Neural crest cell (in vitro differentiated cells): ENCODE data around the gene FRMD6. TPM values are rescaled to one million over a fixed set of nuclear protein-coding genes. Genes with fewer than 3 reads are reported as not detected.

ENCODE experiments used
- DNase-seq: peaks from one replicate; pipeline ENCODE4 v3.0.0; 2021; ENCODE audit warnings: low read depth, mixed read lengths, low spot score
- H3K27ac Mint-ChIP-seq: one replicate; pipeline ENCODE4 v1.8.0; 2021; ENCODE audit warnings: mild to moderate bottlenecking, mixed read lengths; ENCODE audit not compliant: unreplicated experiment
- H3K27me3 Mint-ChIP-seq: 2 replicates; pipeline ENCODE4 v1.8.0; 2021; ENCODE audit warnings: low read depth, mild to moderate bottlenecking, mixed read lengths
- H3K36me3 Mint-ChIP-seq: 2 replicates; pipeline ENCODE4 v1.8.0; 2021; ENCODE audit warnings: low read depth, mild to moderate bottlenecking, mixed read lengths
- H3K4me1 Mint-ChIP-seq: 2 replicates; pipeline ENCODE4 v1.8.0; 2021; ENCODE audit warnings: mixed read lengths
- H3K4me3 Mint-ChIP-seq: one replicate; pipeline ENCODE4 v1.8.0; 2021; ENCODE audit warnings: mild to moderate bottlenecking, mixed read lengths
- H3K9me3 Mint-ChIP-seq: 2 replicates; pipeline ENCODE4 v1.8.0; 2021; ENCODE audit warnings: mixed read lengths
- CTCF ChIP-seq: fragments of 200-600 bp; sonication (generic); conservative IDR thresholded peaks from 2 replicates; pipeline ENCODE4 v1.5.0; 2021; ENCODE audit warnings: antibody characterized with exemption, mild to moderate bottlenecking
- total RNA-seq: library from RNA; stranded (reverse); gene quantifications from 2 replicates; pipeline ENCODE4 v1.2.1, GENCODE V29; 2021

Gene FRMD6
- total RNA-seq, 1 donor from 2014 or later = 38.0 TPM

DNA sequence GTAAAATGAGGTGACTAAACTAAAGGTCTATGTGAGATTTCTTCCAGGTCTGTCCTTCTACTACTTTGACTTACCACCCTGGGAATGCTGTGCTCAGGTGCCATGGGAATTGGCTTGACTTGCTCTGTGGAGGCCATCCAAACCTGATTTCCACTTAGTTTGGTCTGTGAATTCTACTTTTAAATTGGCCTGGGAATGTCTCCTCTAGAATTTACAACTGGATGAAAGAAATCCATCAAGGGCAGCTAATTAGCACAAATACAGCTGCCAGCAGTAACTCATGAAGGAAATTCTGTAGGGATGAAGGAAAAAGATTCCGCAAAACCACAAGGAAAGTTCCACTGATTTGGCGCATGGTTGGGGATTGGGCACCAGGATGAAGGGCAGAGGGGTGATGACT lies 31.7 kb upstream of the FRMD6 start:
- H3K9me3 Mint-ChIP-seq = peaks cover 4% of the 10 kb centered on the region
- H3K27me3 Mint-ChIP-seq = no peaks in the 10 kb centered on the region
- DNase-seq = no peak
- no peaks in the 10 kb centered on the region for H3K36me3 Mint-ChIP-seq
- no peak overlapping the region for H3K4me3 Mint-ChIP-seq
- H3K27ac Mint-ChIP-seq = no peak overlapping the region
- no peak for TF ChIP-seq CTCF
- peaks cover 24% of the 10 kb centered on the region for H3K4me1 Mint-ChIP-seq

DNA sequence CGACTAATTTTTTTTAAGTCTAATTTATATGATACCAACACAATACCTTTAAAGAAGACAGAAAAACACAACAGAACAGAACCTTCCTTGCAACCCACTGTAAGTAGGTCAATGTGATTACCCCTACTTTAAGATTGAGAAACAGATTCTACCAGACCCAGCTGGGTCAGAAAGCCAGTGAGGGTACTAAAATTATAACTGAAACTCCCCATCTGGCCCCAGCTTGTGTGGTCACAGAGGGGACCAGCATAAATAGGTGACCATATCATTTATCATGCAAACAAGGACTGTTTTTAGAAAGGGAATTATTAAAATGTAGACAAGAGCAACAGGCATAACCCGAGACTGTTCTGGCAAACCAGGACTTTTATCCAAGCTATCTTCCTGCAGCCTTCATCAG lies 30.1 kb upstream of the FRMD6 start:
- peaks cover 4% of the 10 kb centered on the region for H3K9me3 Mint-ChIP-seq
- no peak for DNase-seq
- H3K36me3 Mint-ChIP-seq = no peaks in the 10 kb centered on the region
- TF ChIP-seq CTCF = no peak
- H3K4me1 Mint-ChIP-seq = peaks cover 15% of the 10 kb centered on the region
- no peak overlapping the region for H3K4me3 Mint-ChIP-seq
- no peaks in the 10 kb centered on the region for H3K27me3 Mint-ChIP-seq
- no peak overlapping the region for H3K27ac Mint-ChIP-seq

DNA sequence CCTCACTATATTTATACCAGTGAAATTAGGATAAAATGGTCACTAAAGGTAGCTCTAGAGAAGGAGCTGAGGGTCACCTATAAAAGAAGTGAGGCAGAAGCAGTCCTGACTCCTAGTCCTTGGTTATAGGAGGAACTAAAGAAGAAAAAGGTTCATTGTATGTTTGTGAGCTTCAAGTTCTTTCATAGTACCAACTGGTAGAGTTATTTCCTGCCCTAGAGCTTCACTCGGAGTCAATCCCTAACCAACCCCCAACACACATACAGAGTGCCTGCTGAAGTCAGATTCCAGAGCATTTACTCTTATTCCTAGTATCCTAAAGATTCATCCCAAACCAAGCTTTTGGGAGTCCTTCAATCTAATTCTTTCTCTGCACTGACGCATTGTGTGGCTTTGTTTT lies 29.3 kb upstream of the FRMD6 start:
- Mint-ChIP-seq H3K36me3 (no peaks in the 10 kb centered on the region), H3K9me3 (peaks cover 4% of the 10 kb centered on the region), H3K4me1 (peaks cover 9% of the 10 kb centered on the region), H3K27me3 (no peaks in the 10 kb centered on the region), H3K4me3 (no peak overlapping the region), H3K27ac (no peak overlapping the region)
- no peak for DNase-seq
- no peak for TF ChIP-seq CTCF

- H3K4me3 Mint-ChIP-seq = no peak overlapping the region
- no peak for DNase-seq
- peaks cover 5% of the 10 kb centered on the region for H3K4me1 Mint-ChIP-seq
- H3K9me3 Mint-ChIP-seq = peaks cover 4% of the 10 kb centered on the region
- H3K27ac Mint-ChIP-seq = no peak overlapping the region
- no peaks in the 10 kb centered on the region for H3K36me3 Mint-ChIP-seq
- no peaks in the 10 kb centered on the region for H3K27me3 Mint-ChIP-seq
- no peak for TF ChIP-seq CTCF
Observed at GRCh38 chr14:51624955-51625569, 26.6 kb upstream of the FRMD6 start.

GRCh38 chr14:51626185-51626584 lies 25.5 kb upstream of the FRMD6 start:
- H3K27me3 Mint-ChIP-seq = no peaks in the 10 kb centered on the region
- no peak overlapping the region for H3K27ac Mint-ChIP-seq
- no peak for DNase-seq
- peaks cover 5% of the 10 kb centered on the region for H3K4me1 Mint-ChIP-seq
- no peaks in the 10 kb centered on the region for H3K36me3 Mint-ChIP-seq
- no peak overlapping the region for H3K4me3 Mint-ChIP-seq
- TF ChIP-seq CTCF = no peak
- peaks cover 4% of the 10 kb centered on the region for H3K9me3 Mint-ChIP-seq
